Activated T-helper 1 cell treated with anti-CD3 and anti-CD28 coated beads, Interleukin-12 subunit alpha, Interleukin-12 subunit beta, Interleukin-2, Interleukin-4 antibody, amounts not matched to agents 30 ng/mL and 10 ng/mL and 1 ng/mL, durations not matched to agents 14 hours and 24 hours and 36 hours (primary cell): ENCODE measurements around the gene ADAMTS3. TPM values are rescaled to one million over a fixed set of nuclear protein-coding genes. Genes with fewer than 3 reads are reported as not detected.

Source experiments
- DNase-seq: peaks from one replicate; pipeline ENCODE4 v3.0.0; 2021; ENCODE audit warnings: low spot score
- H3K27ac Mint-ChIP-seq: one replicate; pipeline ENCODE4 v1.8.0; 2021; ENCODE audit warnings: mild to moderate bottlenecking, mixed read lengths
- H3K27me3 Mint-ChIP-seq: one replicate; pipeline ENCODE4 v1.8.0; 2022; ENCODE audit warnings: mild to moderate bottlenecking, moderate library complexity, mixed read lengths; ENCODE audit not compliant: insufficient read depth
- H3K36me3 Mint-ChIP-seq: one replicate; pipeline ENCODE4 v1.8.0; 2021; ENCODE audit warnings: low read depth, mixed read lengths
- H3K4me1 Mint-ChIP-seq: one replicate; pipeline ENCODE4 v1.8.0; 2021; ENCODE audit warnings: low read depth, mixed read lengths
- H3K4me3 Mint-ChIP-seq: one replicate; pipeline ENCODE4 v1.8.0; 2021; ENCODE audit warnings: mild to moderate bottlenecking, moderate library complexity, mixed read lengths
- H3K9me3 Mint-ChIP-seq: one replicate; pipeline ENCODE4 v1.8.0; 2021; ENCODE audit warnings: mixed read lengths
- intact Hi-C: fragments of 100-400 bp; cut with micrococcal nuclease; formaldehyde crosslinking; loops from one replicate; pipeline ENCODE4 v1.15.1; 2024
- total RNA-seq: library from RNA; stranded (reverse); gene quantifications from 2 replicates; pipeline ENCODE4 v1.2.3, GENCODE V29; 2022

ADAMTS3 gene
- total RNA-seq, 1 donor from 2014 or later: not detected

DNA sequence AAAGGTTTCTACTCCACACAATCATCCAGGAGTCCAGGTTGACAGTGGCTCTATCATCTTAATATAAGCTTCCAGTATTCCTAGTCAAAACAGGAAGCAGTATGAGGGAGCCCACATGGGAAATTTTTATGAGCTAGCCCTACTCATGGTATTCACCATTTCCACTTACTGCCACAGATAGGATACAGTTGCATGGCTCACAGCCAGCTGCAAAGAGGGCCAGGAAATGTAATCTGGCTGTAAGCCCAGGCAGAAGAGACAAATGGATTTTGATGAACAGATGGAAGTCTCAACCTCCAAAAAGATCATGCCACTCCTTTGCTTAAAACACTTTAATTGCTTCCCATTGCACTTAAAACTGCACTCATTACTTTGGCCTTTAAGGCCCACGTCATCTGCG is 150.6 kb downstream of the ADAMTS3 start:
- DNase-seq: no peak
- no peaks in the 10 kb centered on the region for H3K4me1 Mint-ChIP-seq
- H3K9me3 Mint-ChIP-seq: no peaks in the 10 kb centered on the region
- intact Hi-C loops: no loop called here
- H3K27ac Mint-ChIP-seq: no peak overlapping the region
- no peak overlapping the region for H3K4me3 Mint-ChIP-seq
- no peaks in the 10 kb centered on the region for H3K27me3 Mint-ChIP-seq
- H3K36me3 Mint-ChIP-seq: no peaks in the 10 kb centered on the region

GRCh38 chr4:72410158-72410557 is 158.9 kb downstream of the ADAMTS3 start:
- no peaks in the 10 kb centered on the region for H3K9me3 Mint-ChIP-seq
- intact Hi-C loops: no loop called here
- no peak overlapping the region for H3K4me3 Mint-ChIP-seq
- DNase-seq: no peak
- no peaks in the 10 kb centered on the region for H3K4me1 Mint-ChIP-seq
- peaks cover 2% of the 10 kb centered on the region for H3K27me3 Mint-ChIP-seq
- no peaks in the 10 kb centered on the region for H3K36me3 Mint-ChIP-seq
- H3K27ac Mint-ChIP-seq: no peak overlapping the region

DNA sequence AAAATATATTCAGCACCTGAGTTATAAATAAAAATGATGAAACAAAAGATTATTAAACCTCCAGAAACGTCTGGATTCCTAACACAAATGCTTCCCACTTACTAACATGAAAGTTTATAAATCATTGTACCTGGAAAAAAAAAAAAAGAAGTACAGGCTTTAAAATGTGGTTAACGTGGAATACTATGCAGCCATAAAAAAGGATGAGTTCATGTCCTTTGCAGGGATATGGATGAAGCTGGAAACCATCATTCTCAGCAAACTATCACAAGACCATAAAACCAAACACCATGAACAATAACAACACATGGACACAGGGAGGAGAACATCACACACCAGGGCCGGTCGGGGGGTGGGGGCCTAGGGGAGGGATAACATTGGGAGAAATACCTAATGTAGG is 160.5 kb downstream of the ADAMTS3 start:
- intact Hi-C loops: no loop called here

DNA sequence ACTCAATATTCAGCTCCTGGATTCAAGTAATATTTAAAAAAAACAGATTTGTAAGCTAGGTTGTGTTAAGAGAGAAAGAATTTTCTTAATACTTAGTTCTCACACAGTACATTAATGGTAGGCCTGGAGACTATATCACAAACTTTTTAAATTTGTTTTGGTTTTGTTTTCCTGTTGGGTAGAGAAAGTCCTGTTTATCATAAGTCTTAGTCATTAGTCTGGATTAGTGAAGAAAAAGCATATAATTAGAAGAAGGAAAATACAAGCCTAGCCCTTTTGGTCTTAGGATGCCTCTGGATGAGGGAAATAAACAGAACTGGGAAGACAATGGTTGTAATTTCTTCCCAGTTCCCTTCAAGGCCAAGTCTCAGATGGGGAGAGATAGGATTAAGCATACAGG is 163.6 kb downstream of the ADAMTS3 start:
- no peak overlapping the region for H3K4me3 Mint-ChIP-seq
- no peaks in the 10 kb centered on the region for H3K9me3 Mint-ChIP-seq
- no peaks in the 10 kb centered on the region for H3K4me1 Mint-ChIP-seq
- H3K36me3 Mint-ChIP-seq: no peaks in the 10 kb centered on the region
- H3K27me3 Mint-ChIP-seq: no peaks in the 10 kb centered on the region
- no peak overlapping the region for H3K27ac Mint-ChIP-seq
- no peak for DNase-seq
- intact Hi-C loops: no loop called here

More for the DNA sequence above, 160.5 kb downstream of the ADAMTS3 start:
- H3K4me1 Mint-ChIP-seq: no peaks in the 10 kb centered on the region
- no peaks in the 10 kb centered on the region for H3K9me3 Mint-ChIP-seq
- no peak for DNase-seq
- H3K27me3 Mint-ChIP-seq: peaks cover 2% of the 10 kb centered on the region
- H3K36me3 Mint-ChIP-seq: no peaks in the 10 kb centered on the region
- no peak overlapping the region for H3K4me3 Mint-ChIP-seq
- no peak overlapping the region for H3K27ac Mint-ChIP-seq

DNA sequence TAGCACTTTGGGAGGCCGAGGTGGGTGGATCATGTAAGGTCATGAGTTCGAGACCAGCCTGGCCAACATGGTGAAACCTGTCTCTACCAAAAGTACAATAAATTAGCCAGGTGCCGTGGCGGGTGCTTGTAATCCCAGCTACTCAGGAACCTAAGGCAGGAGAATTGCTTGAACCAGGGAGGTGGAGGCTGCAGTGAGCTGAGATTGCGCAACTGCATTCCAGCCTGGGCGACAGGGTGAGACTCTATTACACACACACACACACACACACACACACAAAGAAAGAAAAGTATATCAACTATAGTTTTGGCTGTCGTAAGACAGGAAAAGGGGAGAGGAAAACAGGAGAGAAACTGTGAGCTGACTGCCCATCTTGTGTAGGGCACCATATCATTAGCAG is 171.7 kb downstream of the ADAMTS3 start:
- intact Hi-C loops: no loop called here
- H3K4me3 Mint-ChIP-seq: no peak overlapping the region
- DNase-seq: no peak

GRCh38 chr4:72394012-72394663 is 174.9 kb downstream of the ADAMTS3 start:
- H3K4me1 Mint-ChIP-seq: no peaks in the 10 kb centered on the region
- no peaks in the 10 kb centered on the region for H3K36me3 Mint-ChIP-seq
- H3K9me3 Mint-ChIP-seq: no peaks in the 10 kb centered on the region
- no peak for DNase-seq
- H3K4me3 Mint-ChIP-seq: no peak overlapping the region
- H3K27ac Mint-ChIP-seq: no peak overlapping the region
- intact Hi-C loops: no loop called here
- no peaks in the 10 kb centered on the region for H3K27me3 Mint-ChIP-seq

More for the DNA sequence above, 171.7 kb downstream of the ADAMTS3 start:
- no peaks in the 10 kb centered on the region for H3K9me3 Mint-ChIP-seq
- H3K27ac Mint-ChIP-seq: no peak overlapping the region
- no peaks in the 10 kb centered on the region for H3K4me1 Mint-ChIP-seq
- H3K36me3 Mint-ChIP-seq: no peaks in the 10 kb centered on the region
- no peaks in the 10 kb centered on the region for H3K27me3 Mint-ChIP-seq

- no peak overlapping the region for H3K27ac Mint-ChIP-seq
- intact Hi-C loops: no loop called here
Measured at GRCh38 chr4:72391281-72391680, 177.7 kb downstream of the ADAMTS3 start.

DNA sequence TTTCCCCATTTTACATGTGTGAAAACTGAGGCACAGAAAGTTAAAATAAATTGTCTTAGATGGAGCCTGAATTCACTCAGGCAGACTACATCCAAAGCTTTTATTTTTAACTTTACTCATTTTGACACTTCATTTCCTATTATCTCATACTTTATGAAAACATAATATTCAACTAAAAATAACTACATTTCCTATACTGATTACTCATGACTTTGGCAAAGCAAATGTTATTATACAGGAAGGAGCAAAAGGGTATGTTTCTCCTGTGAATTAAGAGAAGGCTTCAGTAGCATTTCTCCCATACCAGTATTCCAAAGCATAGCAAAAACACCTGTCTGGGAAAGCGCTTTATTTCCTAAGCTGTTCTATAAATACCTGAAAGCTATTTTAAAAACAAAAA is 178.6 kb downstream of the ADAMTS3 start:
- Mint-ChIP-seq H3K4me3 (no peak overlapping the region), H3K9me3 (no peaks in the 10 kb centered on the region), H3K36me3 (no peaks in the 10 kb centered on the region), H3K4me1 (no peaks in the 10 kb centered on the region), H3K27ac (no peak overlapping the region), H3K27me3 (no peaks in the 10 kb centered on the region)
- DNase-seq: no peak
- intact Hi-C loops: no loop called here

More at GRCh38 chr4:72391281-72391680, 177.7 kb downstream of the ADAMTS3 start:
- Mint-ChIP-seq H3K4me1 (no peaks in the 10 kb centered on the region), H3K9me3 (no peaks in the 10 kb centered on the region), H3K27me3 (no peaks in the 10 kb centered on the region), H3K4me3 (no peak overlapping the region), H3K36me3 (no peaks in the 10 kb centered on the region)
- DNase-seq: no peak

GRCh38 chr4:72388521-72388920 is 180.5 kb downstream of the ADAMTS3 start:
- no peak overlapping the region for H3K4me3 Mint-ChIP-seq
- DNase-seq: no peak
- intact Hi-C loops: no loop called here
- H3K36me3 Mint-ChIP-seq: no peaks in the 10 kb centered on the region
- H3K27ac Mint-ChIP-seq: no peak overlapping the region
- H3K27me3 Mint-ChIP-seq: no peaks in the 10 kb centered on the region
- H3K9me3 Mint-ChIP-seq: no peaks in the 10 kb centered on the region
- H3K4me1 Mint-ChIP-seq: no peaks in the 10 kb centered on the region

DNA sequence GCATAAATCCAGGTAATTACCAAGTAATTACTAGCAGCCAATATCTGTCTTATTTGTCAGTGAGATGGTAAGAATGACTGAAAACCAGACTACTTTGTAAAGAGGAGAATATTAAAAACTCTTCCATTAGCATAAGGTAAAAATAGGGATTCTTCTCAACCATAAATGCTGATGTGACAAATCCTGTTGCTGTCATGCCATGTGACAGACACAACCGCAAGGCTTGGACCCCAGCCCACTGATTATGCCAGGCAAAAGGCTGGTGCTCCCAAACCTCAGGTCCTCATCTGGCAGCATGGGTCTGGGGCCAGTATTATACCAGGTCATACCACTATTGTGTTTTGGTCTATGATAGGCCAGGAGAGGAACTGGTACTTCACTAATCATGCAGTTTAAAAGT is 181.1 kb downstream of the ADAMTS3 start:
- Mint-ChIP-seq H3K36me3 (no peaks in the 10 kb centered on the region), H3K27me3 (no peaks in the 10 kb centered on the region), H3K9me3 (no peaks in the 10 kb centered on the region), H3K4me3 (no peak overlapping the region), H3K27ac (no peak overlapping the region), H3K4me1 (no peaks in the 10 kb centered on the region)
- no peak for DNase-seq
- intact Hi-C loops: no loop called here

DNA sequence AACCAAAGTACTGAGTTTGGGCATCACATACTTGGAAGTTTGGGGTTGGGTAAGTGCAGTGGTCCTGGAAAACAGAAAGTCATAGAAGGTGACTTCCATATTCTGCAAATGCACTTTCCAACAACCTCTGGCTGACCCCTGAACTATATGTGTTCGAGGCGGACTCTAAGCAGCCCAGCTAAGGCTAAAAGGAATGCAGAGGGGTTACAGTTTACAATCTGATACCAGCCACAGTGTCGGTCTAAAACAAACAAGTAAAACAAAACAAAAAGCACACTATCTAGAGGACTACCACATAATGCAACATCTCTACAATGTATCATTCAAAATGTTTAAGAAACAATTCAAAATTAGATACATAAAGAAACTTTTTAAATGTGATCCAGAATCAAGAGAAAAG is 185.6 kb downstream of the ADAMTS3 start:
- H3K27ac Mint-ChIP-seq: no peak overlapping the region
- H3K36me3 Mint-ChIP-seq: no peaks in the 10 kb centered on the region
- H3K4me3 Mint-ChIP-seq: no peak overlapping the region
- no peaks in the 10 kb centered on the region for H3K9me3 Mint-ChIP-seq
- intact Hi-C loops: no loop called here
- DNase-seq: no peak
- no peaks in the 10 kb centered on the region for H3K27me3 Mint-ChIP-seq
- no peaks in the 10 kb centered on the region for H3K4me1 Mint-ChIP-seq

GRCh38 chr4:72378901-72379300 is 190.1 kb downstream of the ADAMTS3 start:
- Mint-ChIP-seq H3K4me3 (no peak overlapping the region), H3K27ac (no peak overlapping the region), H3K27me3 (peaks cover 1% of the 10 kb centered on the region)

GRCh38 chr4:72377491-72378194 is 191.4 kb downstream of the ADAMTS3 start:
- no peaks in the 10 kb centered on the region for H3K9me3 Mint-ChIP-seq
- peaks cover 1% of the 10 kb centered on the region for H3K27me3 Mint-ChIP-seq
- intact Hi-C loops: no loop called here
- no peaks in the 10 kb centered on the region for H3K4me1 Mint-ChIP-seq
- no peak for DNase-seq
- H3K27ac Mint-ChIP-seq: no peak overlapping the region
- no peak overlapping the region for H3K4me3 Mint-ChIP-seq
- H3K36me3 Mint-ChIP-seq: no peaks in the 10 kb centered on the region

More at GRCh38 chr4:72378901-72379300, 190.1 kb downstream of the ADAMTS3 start:
- no peaks in the 10 kb centered on the region for H3K36me3 Mint-ChIP-seq
- intact Hi-C loops: no loop called here
- no peak for DNase-seq
- no peaks in the 10 kb centered on the region for H3K4me1 Mint-ChIP-seq
- no peaks in the 10 kb centered on the region for H3K9me3 Mint-ChIP-seq
